Peyer's patch (tissue), 4 donors: Measurements from ENCODE around the gene INTS6L. TPM values are rescaled to one million over a fixed set of nuclear protein-coding genes. Genes with fewer than 3 reads are reported as not detected.

Source experiments
- DNase-seq, 3 donors: peaks; one replicate each; pipeline ENCODE4 v3.0.0-alpha.2; 2017 to 2019
- H3K27ac ChIP-seq, 4 donors: fragments of 200-600 bp; sonication (generic); one replicate each; pipeline ENCODE4 v1.5.1; 2016 to 2019
- H3K27me3 ChIP-seq, 2 donors: fragments of 200-600 bp; sonication (generic); one replicate each; pipeline ENCODE4 v1.5.1; 2019
- H3K36me3 ChIP-seq, 3 donors: fragments of 200-600 bp; sonication (generic); one replicate each; pipeline ENCODE4 v1.5.1; 2016 to 2019
- H3K4me1 ChIP-seq, 4 donors: fragments of 200-600 bp; sonication (generic); one replicate each; pipeline ENCODE4 v1.5.1; 2016 to 2019
- H3K4me3 ChIP-seq, 4 donors: fragments of 200-600 bp; sonication (generic); 1 replicate in 3 of 4; 2 replicates in 1 of 4; pipeline ENCODE4 v1.5.1; 2016 to 2019; ENCODE audit warnings: mild to moderate bottlenecking in 1 of 4
- H3K9me3 ChIP-seq, 4 donors: fragments of 200-600 bp; sonication (generic); one replicate each; pipeline ENCODE4 v1.5.1; 2016 to 2019; ENCODE audit warnings: mild to moderate bottlenecking in 1 of 4
- POLR2A ChIP-seq, 2 donors: fragments of 450-650 bp; IDR thresholded peaks; one replicate each; pipeline ENCODE4 v1.5.1; 2017; ENCODE audit warnings: antibody characterized with exemption in 2 of 2, mild to moderate bottlenecking in 2 of 2, moderate library complexity in 2 of 2
- total RNA-seq, 4 donors: library from RNA; depleted of rRNA; stranded (reverse); fragments of >200 nt; gene quantifications; one replicate each; pipeline ENCODE4 v1.1.0, GENCODE V29; 2016
- TF ChIP-seq, protein P1 (sequence below), 6 experiments: fragments of 450-650 bp in 4 of 6; fragments of 200-600 bp in 2 of 6; sonication (generic) in 1 of 6; IDR thresholded peaks; one replicate each; pipeline ENCODE4 v1.5.1; 2017 to 2019; ENCODE audit warnings: antibody characterized with exemption in 6 of 6, mild to moderate bottlenecking in 3 of 6, moderate library complexity in 1 of 6

Gene INTS6L
- total RNA-seq, 4 donors from 2014 or later, result 8.2 to 71.8 (median 11.4) TPM

DNA sequence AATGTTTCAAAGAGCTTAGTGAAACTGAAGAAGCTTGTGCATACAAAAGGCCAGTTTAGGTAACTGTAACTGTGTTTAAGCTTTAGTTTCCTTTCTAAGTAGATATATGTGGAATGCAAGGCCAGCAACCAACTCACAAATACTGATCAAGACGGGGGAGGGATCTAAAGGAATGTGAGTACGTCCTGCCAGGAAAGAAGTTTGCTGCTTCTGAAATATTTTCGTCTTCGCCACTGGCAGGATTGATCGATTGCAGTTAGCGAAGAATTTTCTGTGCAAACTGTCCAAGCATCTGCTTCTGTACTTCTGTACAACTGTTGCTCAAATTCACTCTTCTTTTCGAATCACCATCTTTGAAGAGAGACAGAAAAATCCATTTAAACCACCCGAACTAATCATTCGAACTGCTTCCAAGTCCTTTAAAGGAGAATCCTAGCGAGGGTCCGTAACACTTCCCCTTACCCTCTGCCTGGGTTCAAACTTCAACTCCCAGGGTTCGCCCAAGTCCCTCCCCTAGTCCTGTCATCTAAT lies 373 bp upstream of the INTS6L start:
- Histone ChIP-seq H3K4me1 (no peaks in the 10 kb centered on the region), H3K36me3 (no peaks in the 10 kb centered on the region), H3K27me3 (no peaks in the 10 kb centered on the region), H3K27ac (peak overlapping the region; percentile 90 to 98 (median 97)), H3K4me3 (peak overlapping the region; percentile 65 to 93 (median 76)), H3K9me3 (no peaks in the 10 kb centered on the region)
- DNase-seq, result no peak
- TF ChIP-seq, protein P1, sequence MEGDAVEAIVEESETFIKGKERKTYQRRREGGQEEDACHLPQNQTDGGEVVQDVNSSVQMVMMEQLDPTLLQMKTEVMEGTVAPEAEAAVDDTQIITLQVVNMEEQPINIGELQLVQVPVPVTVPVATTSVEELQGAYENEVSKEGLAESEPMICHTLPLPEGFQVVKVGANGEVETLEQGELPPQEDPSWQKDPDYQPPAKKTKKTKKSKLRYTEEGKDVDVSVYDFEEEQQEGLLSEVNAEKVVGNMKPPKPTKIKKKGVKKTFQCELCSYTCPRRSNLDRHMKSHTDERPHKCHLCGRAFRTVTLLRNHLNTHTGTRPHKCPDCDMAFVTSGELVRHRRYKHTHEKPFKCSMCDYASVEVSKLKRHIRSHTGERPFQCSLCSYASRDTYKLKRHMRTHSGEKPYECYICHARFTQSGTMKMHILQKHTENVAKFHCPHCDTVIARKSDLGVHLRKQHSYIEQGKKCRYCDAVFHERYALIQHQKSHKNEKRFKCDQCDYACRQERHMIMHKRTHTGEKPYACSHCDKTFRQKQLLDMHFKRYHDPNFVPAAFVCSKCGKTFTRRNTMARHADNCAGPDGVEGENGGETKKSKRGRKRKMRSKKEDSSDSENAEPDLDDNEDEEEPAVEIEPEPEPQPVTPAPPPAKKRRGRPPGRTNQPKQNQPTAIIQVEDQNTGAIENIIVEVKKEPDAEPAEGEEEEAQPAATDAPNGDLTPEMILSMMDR (IDR thresholded peaks at IDR 0.05), result no peak
- TF ChIP-seq POLR2A (IDR thresholded peaks at IDR 0.05), result no peak

DNA sequence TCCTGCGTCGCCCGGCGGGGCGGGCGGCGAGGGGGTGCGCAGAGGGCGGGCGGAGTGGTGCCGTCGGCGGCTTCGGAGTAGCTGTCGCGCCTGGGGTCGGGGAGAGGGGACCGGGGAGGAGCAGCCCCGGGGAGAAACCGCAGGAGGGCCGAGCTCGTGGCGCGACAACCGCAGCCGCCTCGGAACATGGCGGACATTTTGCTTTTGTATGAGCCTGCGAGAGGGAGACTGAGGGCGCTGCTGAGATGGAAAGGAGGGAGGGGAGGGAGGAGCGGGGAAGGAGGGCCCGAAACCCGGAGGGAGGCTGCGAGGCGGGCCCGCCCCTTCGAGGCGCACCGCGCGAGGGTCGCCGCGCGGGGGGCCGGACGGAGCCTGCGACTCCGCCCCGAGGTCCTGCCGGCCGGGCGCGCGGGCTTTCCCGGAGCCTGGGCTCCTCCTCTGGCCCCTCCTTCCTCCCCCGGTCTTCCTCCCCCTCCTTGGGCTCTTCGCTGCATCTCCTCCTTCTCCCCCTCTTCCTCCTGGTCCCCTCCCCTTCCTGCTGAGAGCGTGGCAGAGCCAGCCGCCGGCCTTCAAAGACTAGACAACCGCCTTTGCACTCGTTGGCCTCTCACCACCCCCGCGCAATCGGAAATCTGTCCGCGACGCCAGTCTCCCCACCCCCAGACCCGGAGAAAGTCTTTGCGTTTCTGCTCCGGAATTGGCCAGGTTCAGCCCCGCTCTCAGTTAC lies 1.1 kb downstream of the INTS6L start:
- Histone ChIP-seq H3K27ac (peak overlapping the region; percentile 90 to 98 (median 97)), H3K27me3 (no peaks in the 10 kb centered on the region), H3K9me3 (no peaks in the 10 kb centered on the region), H3K4me1 (no peaks in the 10 kb centered on the region), H3K36me3 (no peaks in the 10 kb centered on the region), H3K4me3 (peak overlapping the region; percentile 65 to 93 (median 76))
- TF ChIP-seq, protein P1 (IDR thresholded peaks at IDR 0.05), result no peak
- TF ChIP-seq POLR2A (IDR thresholded peaks at IDR 0.05), result peak; percentile 41 to 50
- DNase-seq, result peak; percentile 77 to 92 (median 85)

DNA sequence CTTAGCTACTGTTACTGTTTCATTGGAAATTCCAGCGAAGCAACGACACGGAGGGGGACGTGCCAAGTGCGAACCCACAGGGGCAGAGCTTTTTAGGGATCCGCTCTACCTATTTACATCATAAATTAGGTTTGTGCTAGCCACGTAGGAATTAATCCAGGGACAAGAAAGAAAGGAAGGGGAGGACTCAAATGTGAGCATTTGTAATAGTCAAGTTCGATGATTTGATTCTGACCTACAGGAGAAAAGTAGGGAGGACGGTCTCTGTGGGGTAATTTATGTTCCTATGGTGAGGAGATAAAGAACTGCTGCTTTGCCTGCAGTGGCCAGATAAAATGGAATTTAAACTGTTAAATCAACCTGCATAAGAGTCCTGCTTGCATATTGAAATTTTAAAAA lies 1.7 kb downstream of the INTS6L start:
- Histone ChIP-seq H3K4me1 (no peaks in the 10 kb centered on the region), H3K36me3 (no peaks in the 10 kb centered on the region), H3K4me3 (peak overlapping the region; percentile 34 to 73 (median 46)), H3K9me3 (no peaks in the 10 kb centered on the region), H3K27me3 (no peaks in the 10 kb centered on the region), H3K27ac (peak overlapping the region; percentile 65 to 98 (median 80))
- TF ChIP-seq POLR2A (IDR thresholded peaks at IDR 0.05), result no peak
- TF ChIP-seq, protein P1 (IDR thresholded peaks at IDR 0.05), result no peak
- no peak for DNase-seq

DNA sequence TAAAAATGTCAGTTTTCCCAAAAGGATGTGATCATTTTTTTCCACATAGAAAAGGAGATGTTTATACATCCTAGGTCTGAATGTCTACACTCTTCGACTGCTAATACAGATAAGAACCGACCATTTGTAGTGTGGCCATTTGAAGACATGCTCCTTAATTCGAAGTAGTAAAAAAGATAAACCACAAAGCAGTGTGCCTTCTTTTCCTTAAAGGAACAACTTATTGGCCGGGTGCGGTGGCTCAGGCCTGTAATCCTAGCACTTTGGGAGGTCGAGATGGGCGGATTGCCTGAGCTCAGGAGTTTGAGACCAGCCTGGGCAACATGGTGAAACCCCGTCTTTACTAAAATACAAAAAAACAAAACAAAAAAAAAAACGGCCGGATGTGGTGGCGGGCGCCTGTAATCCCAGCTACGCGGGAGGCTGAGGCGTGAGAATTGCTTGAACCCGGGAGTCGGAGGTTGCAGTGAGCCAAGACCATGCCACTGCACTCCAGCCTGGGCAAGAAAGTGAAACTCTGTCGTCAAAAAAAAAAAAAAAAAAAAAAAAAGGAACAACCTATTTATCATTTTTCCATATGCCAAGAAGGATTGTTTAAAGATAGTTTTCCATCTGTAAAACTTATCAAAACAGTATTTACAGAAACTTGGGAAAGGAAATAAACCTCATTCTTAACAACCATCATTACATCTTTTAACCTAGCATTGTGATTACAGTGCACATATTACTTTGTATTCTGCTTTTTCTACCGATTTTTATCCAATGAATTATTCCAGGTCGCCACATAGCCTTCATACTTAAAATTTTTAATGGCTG lies 2.6 kb downstream of the INTS6L start:
- TF ChIP-seq POLR2A (IDR thresholded peaks at IDR 0.05), result no peak
- TF ChIP-seq, protein P1 (IDR thresholded peaks at IDR 0.05), result no peak
- H3K4me1 ChIP-seq, result no peaks in the 10 kb centered on the region
- H3K36me3 ChIP-seq, result no peaks in the 10 kb centered on the region
- no peak for DNase-seq
- H3K9me3 ChIP-seq, result no peaks in the 10 kb centered on the region
- H3K4me3 ChIP-seq, result peak overlapping the region in 1 of 4 donors; percentile 51
- no peaks in the 10 kb centered on the region for H3K27me3 ChIP-seq
- peak overlapping the region in 2 of 4 donors; percentile 90 to 98 for H3K27ac ChIP-seq

DNA sequence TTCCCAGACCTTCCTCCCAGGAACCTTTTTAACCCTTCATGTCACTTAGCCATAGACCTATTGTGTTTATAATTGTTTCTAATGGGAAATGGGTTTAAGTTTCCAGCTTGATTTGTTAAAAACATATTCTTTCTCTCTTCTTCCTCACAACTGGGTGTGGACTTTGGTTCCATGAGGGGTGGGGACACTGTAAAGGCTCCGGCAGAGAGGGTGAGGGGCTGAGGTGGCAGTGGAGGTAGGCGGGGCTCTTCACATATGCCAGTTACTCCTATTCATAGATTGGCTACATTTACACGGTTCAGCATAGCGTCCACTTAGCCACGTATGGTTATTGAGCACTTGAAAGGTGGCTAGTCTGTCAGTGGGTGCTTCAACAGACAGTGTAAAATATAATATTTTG lies 7.8 kb downstream of the INTS6L start:
- Histone ChIP-seq H3K4me1 (no peaks in the 10 kb centered on the region), H3K27ac (no peak overlapping the region), H3K4me3 (no peak overlapping the region), H3K27me3 (no peaks in the 10 kb centered on the region), H3K36me3 (no peaks in the 10 kb centered on the region), H3K9me3 (no peaks in the 10 kb centered on the region)
- no peak for TF ChIP-seq POLR2A (IDR thresholded peaks at IDR 0.05)
- TF ChIP-seq, protein P1 (IDR thresholded peaks at IDR 0.05), result no peak
- DNase-seq, result no peak
